ENCODE data around the gene FGF3. TPM values are rescaled to one million over a fixed set of nuclear protein-coding genes. Genes with fewer than 3 reads are reported as not detected.

The FGF3 gene
- total and polyA plus RNA-seq, 10 of the 15 experiments (the other 5 are each of a cell fraction or from before 2014, with no cell fraction given) = not detected

GRCh38 chr11:69855421-69855820 lies 36.2 kb upstream of the FGF3 start (continued):
- TF ChIP-seq CEBPZ (IDR thresholded peaks at IDR 0.05; ENCODE audit: low read depth, low read length) = no peak
- TF ChIP-seq EED (IDR thresholded peaks at IDR 0.05; ENCODE audit: low read depth) = no peak

GRCh38 chr11:69854713-69855112 lies 35.5 kb upstream of the FGF3 start:
- intact Hi-C loops (cut with micrococcal nuclease; ENCODE audit: unreplicated experiment) (no loop called here), in situ Hi-C loops (cut with MboI) (no loop called here)
- H3K9me3 ChIP-seq (replicated peaks; ENCODE audit: control insufficient read depth, insufficient read depth, low read length) = no peaks in the 10 kb centered on the region; the same call in 2 of the 3 replicates
- H4K20me1 ChIP-seq (ENCODE audit: control insufficient read depth, insufficient read depth) = no peaks in the 10 kb centered on the region
- H3K36me3 ChIP-seq (ENCODE audit: control insufficient read depth in 2 of 2, insufficient read depth in 2 of 2, low read length in 1 of 2) = no peaks in the 10 kb centered on the region
- ChIA-PET POLR2A (no interaction called here), RAD21 (ENCODE audit: unreplicated experiment) (no interaction called here), CTCF (no interaction called here), SMC1A (ENCODE audit: uncharacterized antibody, unreplicated experiment) (no interaction called here)
- H3K79me2 ChIP-seq (ENCODE audit: control insufficient read depth, insufficient read depth, low read length) = no peaks in the 10 kb centered on the region
- WGBS (ENCODE audit: insufficient coverage, insufficient replicate concordance, low lambda C conversion rate, missing lambda C conversion rate) = 19% methylated on average over 2 of the region's 2 CpGs
- H3K4me1 ChIP-seq (ENCODE audit: control insufficient read depth, insufficient read depth, low read length) = no peaks in the 10 kb centered on the region
- ATAC-seq = no peak
- FAIRE-seq = no peak
- H3K9ac ChIP-seq (ENCODE audit: control insufficient read depth, insufficient read depth, low read length) = no peak overlapping the region
- no peak overlapping the region for H2AFZ ChIP-seq (ENCODE audit: control insufficient read depth, low read depth, low read length)
- BruUV-seq (replicated peaks) = no TSS peak
- H3K4me3 ChIP-seq = no peak overlapping the region
- no peak overlapping the region for H3K27ac ChIP-seq (ENCODE audit: control insufficient read depth, insufficient read depth)
- no peaks in the 10 kb centered on the region; a peak in 1 of 4 replicates for H3K27me3 ChIP-seq (replicated peaks in 1 of 2; ENCODE audit: control insufficient read depth in 2 of 2, insufficient read depth in 2 of 2, low read length in 1 of 2)
- no peak for DNase-seq (ENCODE audit: low read depth, low spot score)
- no peak overlapping the region for H3K4me2 ChIP-seq (ENCODE audit: control insufficient read depth, insufficient read depth)
- TF ChIP-seq BMI1 (IDR thresholded peaks at IDR 0.05; ENCODE audit: borderline replicate concordance) = no peak
- no peak for TF ChIP-seq MTA3 (IDR thresholded peaks at IDR 0.05; ENCODE audit: borderline replicate concordance, low read length)
- TF ChIP-seq ASH2L (IDR thresholded peaks at IDR 0.05; ENCODE audit: borderline replicate concordance, low read depth) = no peak
- no peak for TF ChIP-seq USF1 (IDR thresholded peaks at IDR 0.05; ENCODE audit: borderline replicate concordance, extremely low read length, insufficient read depth, low read depth, low read length)
- TF ChIP-seq ZNF592 (IDR thresholded peaks at IDR 0.05) = no peak
- no peak for TF ChIP-seq PML (IDR thresholded peaks at IDR 0.05; ENCODE audit: low read length)
- no peak for TF ChIP-seq ATF7 (IDR thresholded peaks at IDR 0.05; ENCODE audit: low read depth)
- no peak for TF ChIP-seq MLLT1 (IDR thresholded peaks at IDR 0.05)
